GM10847 (cell line): Measurements from ENCODE around the gene ARFGAP2.

Experiments used
- POLR2A ChIP-seq: IDR thresholded peaks from 2 replicates; pipeline ENCODE4 v1.6.1; 2011; ENCODE audit not compliant: insufficient read length; ENCODE audit errors: extremely low read depth

The ARFGAP2 gene

GRCh38 chr11:47161134-47161854, 15.4 kb downstream of the ARFGAP2 start:
- TF ChIP-seq POLR2A = no peak

DNA sequence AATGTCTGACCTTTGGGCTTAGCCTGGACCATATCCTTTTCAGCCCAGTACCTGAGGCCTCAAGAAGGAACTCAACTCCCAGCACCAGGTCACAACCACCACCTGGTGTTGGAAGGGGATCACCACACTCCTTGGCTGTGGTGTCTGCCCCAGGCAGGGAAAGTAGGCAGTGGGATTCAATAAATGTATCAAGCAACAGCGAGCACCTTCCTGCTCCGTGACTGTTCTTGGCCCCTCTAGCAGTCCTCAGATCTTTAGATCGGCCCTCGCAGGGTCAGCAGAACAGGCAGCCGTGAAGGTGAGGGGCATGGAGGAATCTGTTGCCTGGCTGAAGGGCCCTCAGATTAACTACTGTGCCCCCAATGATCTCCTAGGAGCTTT, 15.9 kb downstream of the ARFGAP2 start:
- TF ChIP-seq POLR2A = no peak

DNA sequence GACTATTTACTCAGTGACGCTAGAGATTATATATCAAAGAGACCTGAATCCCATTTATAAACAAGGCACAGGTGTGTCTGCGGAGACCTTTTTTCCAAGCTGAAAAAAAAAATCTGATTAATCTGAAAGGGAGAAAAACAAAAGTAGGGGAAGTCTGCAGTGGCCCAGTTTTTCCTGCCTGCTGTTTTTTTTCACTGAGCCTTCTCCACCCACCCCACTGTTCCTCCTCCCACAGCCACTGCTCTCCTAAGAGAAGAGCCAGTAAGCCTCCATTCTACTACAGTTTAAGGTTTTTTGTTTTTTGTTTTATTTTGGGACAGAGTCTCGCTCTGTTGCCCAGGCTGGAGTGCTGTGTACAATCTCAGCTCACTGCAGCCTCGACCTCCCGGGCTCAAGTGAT, 18.4 kb downstream of the ARFGAP2 start:
- no peak for TF ChIP-seq POLR2A

- TF ChIP-seq POLR2A = no peak
Observed at GRCh38 chr11:47157805-47158204, 18.9 kb downstream of the ARFGAP2 start.

- no peak for TF ChIP-seq POLR2A
Observed at GRCh38 chr11:47156951-47157350, 19.7 kb downstream of the ARFGAP2 start.

GRCh38 chr11:47156333-47156732, 20.3 kb downstream of the ARFGAP2 start:
- TF ChIP-seq POLR2A = no peak

GRCh38 chr11:47155879-47156278, 20.8 kb downstream of the ARFGAP2 start:
- no peak for TF ChIP-seq POLR2A

GRCh38 chr11:47154616-47155570, 21.8 kb downstream of the ARFGAP2 start:
- no peak for TF ChIP-seq POLR2A

DNA sequence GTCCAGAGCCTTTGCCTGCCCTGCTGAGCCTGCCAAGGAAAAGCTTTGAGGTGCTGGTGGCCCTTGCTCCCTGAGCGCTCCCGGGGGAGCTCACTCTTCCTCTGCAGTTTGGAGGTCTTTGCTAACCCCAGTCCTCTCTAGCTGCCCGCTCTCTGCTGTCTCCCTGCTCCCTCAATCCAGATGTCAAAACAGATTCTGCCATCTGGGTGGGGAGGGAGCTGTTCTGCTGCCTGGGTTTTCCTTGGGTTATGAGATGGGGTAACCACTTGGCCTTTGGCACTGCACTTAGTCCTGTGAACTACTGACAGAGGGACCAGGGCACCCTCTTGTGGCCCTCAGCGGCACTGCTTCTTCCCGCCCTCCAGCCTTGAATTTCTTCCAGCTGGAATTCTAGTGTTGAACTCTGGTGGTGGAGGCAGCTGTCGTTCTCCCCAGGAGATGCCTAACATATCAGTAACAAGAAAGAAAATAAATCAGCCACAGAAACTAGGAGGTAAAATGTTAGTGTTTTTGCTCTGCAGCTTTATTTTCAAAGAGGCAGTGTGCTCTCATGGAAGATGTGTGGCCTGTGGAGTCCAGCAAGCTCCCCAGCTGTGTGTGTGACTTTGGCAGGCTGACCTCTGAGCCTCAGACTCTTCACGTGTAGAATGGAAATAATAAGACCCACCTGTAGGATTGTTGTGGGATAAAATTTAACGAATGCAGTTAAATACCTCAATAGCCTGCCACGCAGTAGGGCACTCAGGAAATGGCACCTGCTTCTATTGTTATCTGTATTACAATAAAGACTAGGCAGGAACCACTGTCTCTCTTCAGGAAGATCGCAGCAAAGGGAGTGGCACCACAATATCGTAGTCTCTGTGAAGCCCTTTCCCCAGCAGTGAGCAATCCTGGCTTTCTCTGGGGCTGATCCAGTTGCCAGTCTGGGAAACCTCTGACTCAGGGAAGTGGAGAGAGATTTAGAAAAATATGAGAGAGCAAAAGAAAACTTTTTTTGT, 23.4 kb downstream of the ARFGAP2 start:
- TF ChIP-seq POLR2A = no peak

- no peak for TF ChIP-seq POLR2A
Observed at GRCh38 chr11:47152126-47152952, 24.3 kb downstream of the ARFGAP2 start.

DNA sequence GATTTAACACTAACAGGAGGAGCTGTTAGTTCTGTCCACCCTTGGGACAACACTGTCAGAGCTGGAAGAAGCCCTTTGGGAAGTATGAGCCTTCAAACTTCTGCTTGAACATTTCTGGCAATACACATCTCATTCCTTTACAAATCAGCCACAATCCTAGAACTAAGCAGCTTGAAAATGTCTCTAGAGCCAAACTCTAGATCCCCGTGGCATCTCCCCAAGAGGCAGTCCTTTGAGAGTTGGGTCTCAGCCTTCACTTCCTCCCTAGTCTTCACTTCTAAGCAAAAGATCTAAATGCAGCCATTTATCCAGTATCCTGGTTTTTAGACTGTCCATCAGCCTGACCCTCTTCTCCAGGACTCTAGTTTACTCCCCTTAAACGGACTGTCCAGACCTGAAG, 26.9 kb downstream of the ARFGAP2 start:
- TF ChIP-seq POLR2A = no peak

GRCh38 chr11:47148903-47149531, 27.7 kb downstream of the ARFGAP2 start:
- TF ChIP-seq POLR2A = no peak

DNA sequence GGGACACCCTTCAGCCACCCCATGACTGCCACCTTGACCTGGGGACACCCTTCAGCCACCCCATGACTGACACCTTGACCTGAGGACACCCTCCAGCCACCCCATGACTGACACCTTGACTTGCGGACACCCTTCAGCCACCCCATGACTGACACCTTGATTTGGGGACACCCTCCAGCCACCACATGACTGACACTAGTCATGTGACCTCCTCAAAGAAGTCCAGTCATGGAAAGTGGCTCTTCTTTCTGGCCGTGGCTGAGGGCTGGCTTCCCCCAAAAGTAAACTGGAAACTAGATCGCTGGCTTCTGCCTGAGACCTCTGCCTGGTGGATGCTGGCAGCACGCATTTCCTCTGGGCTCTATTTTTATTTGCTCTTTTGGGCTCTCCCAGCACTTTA, 28.4 kb downstream of the ARFGAP2 start:
- TF ChIP-seq POLR2A = no peak

DNA sequence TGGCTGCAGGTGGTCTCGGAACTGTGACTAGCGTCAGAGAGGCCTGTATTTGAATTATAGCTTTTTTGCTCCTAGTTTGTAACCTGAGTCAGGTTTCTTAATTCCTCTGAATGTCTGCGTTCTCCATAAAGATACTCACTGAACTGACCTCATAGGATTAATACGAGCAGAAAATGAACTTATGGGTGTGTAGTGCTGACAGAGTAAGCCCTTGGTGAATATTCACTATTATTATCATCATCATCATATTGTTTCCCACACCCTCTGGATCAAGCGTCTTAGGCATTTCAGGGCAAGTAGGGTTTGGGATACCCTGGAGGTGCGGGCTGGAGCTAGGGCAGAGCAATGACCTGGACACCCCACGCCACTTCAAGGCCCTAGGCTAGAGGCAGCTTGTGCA, 29.0 kb downstream of the ARFGAP2 start:
- no peak for TF ChIP-seq POLR2A
